Measurements from ENCODE around the gene RGPD6.
"Not testable (repeated sequence)": the region's sequence is repeated elsewhere in the genome, so short reads cannot be mapped to it uniquely, and the experiment has no call there.

RGPD6 gene

GRCh38 chr2:110589677-110590330, 12.8 kb upstream of the RGPD6 start:
- H3K9me3 ChIP-seq (ENCODE audit: control insufficient read depth, insufficient read depth, low read depth, low read length); H3K4me3 ChIP-seq (ENCODE audit: low read depth, low read length); H3K27ac ChIP-seq (ENCODE audit: extremely low read depth, low read depth, low read length); H3K36me3 ChIP-seq (ENCODE audit: control insufficient read depth in 2 of 2, insufficient read depth in 1 of 2, low read length in 2 of 2); CTCF ChIA-PET; H3K4me1 ChIP-seq (ENCODE audit: control insufficient read depth, insufficient read depth, low read length); POLR2A ChIA-PET: not testable (repeated sequence)

GRCh38 chr2:110588520-110588919, 11.5 kb upstream of the RGPD6 start:
- H3K9me3 ChIP-seq (ENCODE audit: control insufficient read depth, insufficient read depth, low read depth, low read length); CTCF ChIA-PET; H3K4me3 ChIP-seq (ENCODE audit: low read depth, low read length); H3K36me3 ChIP-seq (ENCODE audit: control insufficient read depth in 2 of 2, insufficient read depth in 1 of 2, low read length in 2 of 2); H3K4me1 ChIP-seq (ENCODE audit: control insufficient read depth, insufficient read depth, low read length); POLR2A ChIA-PET; H3K27ac ChIP-seq (ENCODE audit: extremely low read depth, low read depth, low read length): not testable (repeated sequence)

- CTCF ChIA-PET; H3K4me3 ChIP-seq (ENCODE audit: low read depth, low read length); POLR2A ChIA-PET; H3K4me1 ChIP-seq (ENCODE audit: control insufficient read depth, insufficient read depth, low read length); H3K36me3 ChIP-seq (ENCODE audit: control insufficient read depth in 2 of 2, insufficient read depth in 1 of 2, low read length in 2 of 2); H3K27ac ChIP-seq (ENCODE audit: extremely low read depth, low read depth, low read length); H3K9me3 ChIP-seq (ENCODE audit: control insufficient read depth, insufficient read depth, low read depth, low read length): not testable (repeated sequence)
These were observed 2.4 kb upstream of the RGPD6 start for GRCh38 chr2:110579216-110579965.

- CTCF ChIA-PET; POLR2A ChIA-PET; H3K4me1 ChIP-seq (ENCODE audit: control insufficient read depth, insufficient read depth, low read length): not testable (repeated sequence)
These were observed 1.4 kb upstream of the RGPD6 start for GRCh38 chr2:110578429-110578828.

GRCh38 chr2:110499755-110500377, 77.2 kb downstream of the RGPD6 start:
- POLR2A ChIA-PET; H3K4me3 ChIP-seq (ENCODE audit: low read depth, low read length); H3K4me1 ChIP-seq (ENCODE audit: control insufficient read depth, insufficient read depth, low read length); H3K9me3 ChIP-seq (ENCODE audit: control insufficient read depth, insufficient read depth, low read depth, low read length); H3K36me3 ChIP-seq (ENCODE audit: control insufficient read depth in 2 of 2, insufficient read depth in 1 of 2, low read length in 2 of 2); CTCF ChIA-PET; H3K27ac ChIP-seq (ENCODE audit: extremely low read depth, low read depth, low read length): not testable (repeated sequence)

More at GRCh38 chr2:110578429-110578828, 1.4 kb upstream of the RGPD6 start:
- not testable (repeated sequence) for H3K9me3 ChIP-seq (ENCODE audit: control insufficient read depth, insufficient read depth, low read depth, low read length); H3K27ac ChIP-seq (ENCODE audit: extremely low read depth, low read depth, low read length); H3K36me3 ChIP-seq (ENCODE audit: control insufficient read depth in 2 of 2, insufficient read depth in 1 of 2, low read length in 2 of 2); H3K4me3 ChIP-seq (ENCODE audit: low read depth, low read length)

- H3K27ac ChIP-seq (ENCODE audit: extremely low read depth, low read depth, low read length); H3K36me3 ChIP-seq (ENCODE audit: control insufficient read depth in 2 of 2, insufficient read depth in 1 of 2, low read length in 2 of 2); H3K4me1 ChIP-seq (ENCODE audit: control insufficient read depth, insufficient read depth, low read length); POLR2A ChIA-PET; CTCF ChIA-PET; H3K9me3 ChIP-seq (ENCODE audit: control insufficient read depth, insufficient read depth, low read depth, low read length); H3K4me3 ChIP-seq (ENCODE audit: low read depth, low read length): not testable (repeated sequence)
These were observed 81.0 kb downstream of the RGPD6 start for GRCh38 chr2:110496027-110496426.

GRCh38 chr2:110494488-110494887, 82.5 kb downstream of the RGPD6 start:
- H3K27ac ChIP-seq (ENCODE audit: extremely low read depth, low read depth, low read length); H3K4me1 ChIP-seq (ENCODE audit: control insufficient read depth, insufficient read depth, low read length); H3K9me3 ChIP-seq (ENCODE audit: control insufficient read depth, insufficient read depth, low read depth, low read length); H3K36me3 ChIP-seq (ENCODE audit: control insufficient read depth in 2 of 2, insufficient read depth in 1 of 2, low read length in 2 of 2); H3K4me3 ChIP-seq (ENCODE audit: low read depth, low read length); POLR2A ChIA-PET; CTCF ChIA-PET: not testable (repeated sequence)

- H3K36me3 ChIP-seq (ENCODE audit: control insufficient read depth in 2 of 2, insufficient read depth in 1 of 2, low read length in 2 of 2); CTCF ChIA-PET; POLR2A ChIA-PET: not testable (repeated sequence)
These were observed 88.0 kb downstream of the RGPD6 start for GRCh38 chr2:110488991-110489390.

GRCh38 chr2:110482697-110483096, 94.3 kb downstream of the RGPD6 start:
- H3K9me3 ChIP-seq (ENCODE audit: control insufficient read depth, insufficient read depth, low read depth, low read length); POLR2A ChIA-PET; H3K4me1 ChIP-seq (ENCODE audit: control insufficient read depth, insufficient read depth, low read length); H3K4me3 ChIP-seq (ENCODE audit: low read depth, low read length); H3K36me3 ChIP-seq (ENCODE audit: control insufficient read depth in 2 of 2, insufficient read depth in 1 of 2, low read length in 2 of 2); H3K27ac ChIP-seq (ENCODE audit: extremely low read depth, low read depth, low read length); CTCF ChIA-PET: not testable (repeated sequence)

More at GRCh38 chr2:110488991-110489390, 88.0 kb downstream of the RGPD6 start:
- H3K9me3 ChIP-seq (ENCODE audit: control insufficient read depth, insufficient read depth, low read depth, low read length); H3K27ac ChIP-seq (ENCODE audit: extremely low read depth, low read depth, low read length); H3K4me1 ChIP-seq (ENCODE audit: control insufficient read depth, insufficient read depth, low read length); H3K4me3 ChIP-seq (ENCODE audit: low read depth, low read length): not testable (repeated sequence)

- H3K4me1 ChIP-seq (ENCODE audit: control insufficient read depth, insufficient read depth, low read length); CTCF ChIA-PET; H3K27ac ChIP-seq (ENCODE audit: extremely low read depth, low read depth, low read length); POLR2A ChIA-PET; H3K9me3 ChIP-seq (ENCODE audit: control insufficient read depth, insufficient read depth, low read depth, low read length); H3K36me3 ChIP-seq (ENCODE audit: control insufficient read depth in 2 of 2, insufficient read depth in 1 of 2, low read length in 2 of 2); H3K4me3 ChIP-seq (ENCODE audit: low read depth, low read length): not testable (repeated sequence)
These were observed 95.8 kb downstream of the RGPD6 start for GRCh38 chr2:110481200-110481599.

GRCh38 chr2:110480084-110480483, 96.9 kb downstream of the RGPD6 start:
- H3K4me3 ChIP-seq (ENCODE audit: low read depth, low read length); H3K4me1 ChIP-seq (ENCODE audit: control insufficient read depth, insufficient read depth, low read length); POLR2A ChIA-PET; H3K36me3 ChIP-seq (ENCODE audit: control insufficient read depth in 2 of 2, insufficient read depth in 1 of 2, low read length in 2 of 2); H3K9me3 ChIP-seq (ENCODE audit: control insufficient read depth, insufficient read depth, low read depth, low read length); CTCF ChIA-PET; H3K27ac ChIP-seq (ENCODE audit: extremely low read depth, low read depth, low read length): not testable (repeated sequence)
